HepG2 (cell line): Measurements from ENCODE around the gene IFT122.

Experiments
- ATF6 ChIP-seq: sonication (generic); formaldehyde crosslinking; conservative IDR thresholded peaks from 2 replicates; pipeline ENCODE4 v1.4.0; 2020; ENCODE audit warnings: missing genetic modification reagents
- CC2D1A ChIP-seq: sonication (generic); formaldehyde crosslinking; IDR thresholded peaks from 2 replicates; pipeline ENCODE4 v1.8.1; 2023; ENCODE audit warnings: mild to moderate bottlenecking, missing genetic modification reagents
- CTCF ChIP-seq: sonication (generic); formaldehyde crosslinking; IDR thresholded peaks from 2 replicates; pipeline ENCODE4 v1.5.0; 2020; ENCODE audit warnings: mild to moderate bottlenecking, missing genetic modification reagents, moderate library complexity
- EZH2 ChIP-seq: conservative IDR thresholded peaks from 2 replicates; pipeline ENCODE4 v1.6.1; 2012; ENCODE audit warnings: mild to moderate bottlenecking, low read depth, low read length, moderate library complexity
- NFRKB ChIP-seq: fragments of 450-650 bp; IDR thresholded peaks from 2 replicates; pipeline ENCODE4 v1.6.1; 2017
- REST ChIP-seq, 2 experiments: IDR thresholded peaks; 2 replicates each; pipeline ENCODE4 v1.6.1; 2011 to 2012; ENCODE audit warnings: low read length in 2 of 2, borderline replicate concordance in 1 of 2, low read depth in 1 of 2, mild to moderate bottlenecking in 1 of 2, moderate library complexity in 1 of 2
- TGIF2 ChIP-seq: IDR thresholded peaks from 2 replicates; pipeline ENCODE4 v1.6.1; 2016; ENCODE audit warnings: control low read depth, missing compliant biosample characterization
- U2AF1 ChIP-seq: fragments of 200-400 bp; formaldehyde crosslinking; optimal IDR thresholded peaks from 2 replicates; pipeline ENCODE3; 2017; ENCODE audit warnings: mild to moderate bottlenecking, low read depth, low read length
- ZNF704 ChIP-seq: sonication (generic); formaldehyde crosslinking; IDR thresholded peaks from 2 replicates; pipeline ENCODE4 v1.8.1; 2023; ENCODE audit warnings: mild to moderate bottlenecking, inconsistent platforms, moderate library complexity, missing genetic modification reagents, borderline replicate concordance
- ZNF879 ChIP-seq: sonication (generic); formaldehyde crosslinking; IDR thresholded peaks from 2 replicates; pipeline ENCODE4 v1.8.1; 2023; ENCODE audit warnings: missing genetic modification reagents

- no peak for TF ChIP-seq EZH2
- no peak for TF ChIP-seq CC2D1A (CRISPR knock-in tag)
- TF ChIP-seq ZNF879 (CRISPR knock-in tag), result no peak
- TF ChIP-seq TGIF2, result no peak
- TF ChIP-seq REST (IDR thresholded peaks at IDR 0.05; ENCODE audit: borderline replicate concordance in 1 of 2, low read depth in 1 of 2, low read length in 2 of 2), result no peak
- TF ChIP-seq CTCF (CRISPR knock-in tag), result no peak
- no peak for TF ChIP-seq NFRKB
- TF ChIP-seq ATF6, result no peak
- no peak for TF ChIP-seq U2AF1
- no peak for TF ChIP-seq ZNF704
Observed at GRCh38 chr3:129435367-129435766, 4.7 kb upstream of the IFT122 start.
